ENCODE results near the gene HTT-AS.

- TF ChIP-seq CTCF (IDR thresholded peaks at IDR 0.05) (no peak), POLR2A (IDR thresholded peaks at IDR 0.05) (no peak)
These were observed 9.4 kb upstream of the HTT-AS start for GRCh38 chr4:3083732-3084131.
